Heart left ventricle (tissue), 16 donors: ENCODE data around the gene SLC2A14. TPM values are rescaled to one million over a fixed set of nuclear protein-coding genes. Genes with fewer than 3 reads are reported as not detected.

Source experiments
- ATAC-seq, 4 donors: fragments of 200-7000 bp; cut with Tn5 transposase; one replicate each; pipeline ENCODE4 v1.9.1; 2020 to 2022; ENCODE audit warnings: moderate library complexity in 4 of 4, mild to moderate bottlenecking in 3 of 4, moderate number of reproducible peaks in 1 of 4
- DNase-seq, 5 donors: peaks; one replicate each; pipeline ENCODE4 v3.0.0-alpha.2; 2020
- H3K27ac ChIP-seq, 12 donors: fragments of 200-600 bp; sonication (generic) in 4 of 12; one replicate each; pipeline versions ENCODE4 v1.5.0 to v1.8.0; 2016 to 2022; ENCODE audit warnings: mild to moderate bottlenecking in 2 of 12
- H3K27me3 ChIP-seq, 9 donors: fragments of 200-600 bp; sonication (generic) in 2 of 9; one replicate each; pipeline versions ENCODE4 v1.5.1 to v1.8.0; 2016 to 2022; ENCODE audit warnings: mild to moderate bottlenecking in 3 of 9
- H3K36me3 ChIP-seq, 9 donors: fragments of 200-600 bp; sonication (generic) in 2 of 9; one replicate each; pipeline versions ENCODE4 v1.5.0 to v1.8.0; 2018 to 2022; ENCODE audit warnings: mild to moderate bottlenecking in 2 of 9
- H3K4me1 ChIP-seq, 12 donors: fragments of 200-600 bp; sonication (generic) in 4 of 12; one replicate each; pipeline versions ENCODE4 v1.5.0 to v1.8.0; 2016 to 2022; ENCODE audit warnings: mild to moderate bottlenecking in 3 of 12
- H3K4me3 ChIP-seq, 12 donors: fragments of 200-600 bp; sonication (generic) in 4 of 12; one replicate each; pipeline versions ENCODE4 v1.5.0 to v1.8.0; 2017 to 2022; ENCODE audit warnings: mild to moderate bottlenecking in 9 of 12, moderate library complexity in 4 of 12
- H3K9me3 ChIP-seq, 12 donors: fragments of 200-600 bp; sonication (generic) in 4 of 12; one replicate each; pipeline versions ENCODE4 v1.5.0 to v1.8.0; 2016 to 2022; ENCODE audit warnings: mild to moderate bottlenecking in 1 of 12
- POLR2A ChIP-seq, 2 donors: fragments of 450-650 bp; IDR thresholded peaks; one replicate each; pipeline ENCODE4 v1.6.1; 2017; ENCODE audit warnings: antibody characterized with exemption in 2 of 2, mild to moderate bottlenecking in 2 of 2, moderate library complexity in 2 of 2
- WGBS, 4 donors: extraction: QIAGEN DNeasy Blood & Tissue Kit in 2 of 4; methylation state at CpG; one replicate each; pipeline versions ENCODE4 v1.1.5 to v1.1.7; 2013 to 2018; 5-methylcytosine and 5-hydroxymethylcytosine counted together
- intact Hi-C, 10 donors: fragments of 100-400 bp; cut with DNase I; formaldehyde crosslinking; loops; one replicate each; pipeline versions ENCODE4 v1.11.1 to v1.14.2; 2022
- polyA plus RNA-seq, 2 donors: library from polyadenylated mRNA; stranded (reverse); fragments of 200-250 nt; gene quantifications; one replicate each; pipeline ENCODE4 v1.2.3, GENCODE V29; 2013
- total RNA-seq, 9 donors: library from RNA; depleted of rRNA in 2 of 9; stranded (reverse); fragments of >200 nt in 2 of 9; fragmentation: NEBNext Ultra II Directional in 3 of 9; extraction: Animal tissue kit (Norgen Biotek cat#: 25700) in 3 of 9; gene quantifications; one replicate each; pipeline versions ENCODE4 v1.1.0 to v1.2.4, GENCODE V29; 2016 to 2023
- TF ChIP-seq, protein P1 (sequence below), 12 donors: fragments of 200-600 bp; sonication (generic) in 4 of 12; IDR thresholded peaks; one replicate each; pipeline versions ENCODE4 v1.5.0 to v1.8.0; 2018 to 2022; ENCODE audit warnings: antibody characterized with exemption in 12 of 12, mild to moderate bottlenecking in 5 of 12
- donor health status: ischemic (EF 13 %, LVEDD 7.1; RV severe dilation, severe dysfunction).
- donor health status: healthy with polysubstance abuse.
- donor health status: DM: no; HTN: yes; CAD: no.
- donor health status: DM: no; HTN: no; CAD: no.
- donor health status: ischemic (EF 25% LVEDD 6.9; RV normal size, moderate dysfunction).
- donor health status: ischemic (EF 25% LVEDD 5.7; RV mildly dilated, moderate dysfunction).
- donor health status: healthy.
- donor health status: DM: yes; HTN: yes; CAD: no.
- donor health status: ischemic (EF 35%, LVEDD 5.7; RV mildly dilated, moderate dysfunction).
- donor health status: nonischemic (EF 11% LVEDD 7.7; RV severe dilation, severe dysfunction).
- donor health status: DM: yes; HTN: yes; CAD: no.
- donor health status: PGD.
- donor health status: ischemic (EF 29% LVEDD 5.4; RV normal size, mild dysfunction).
- donor health status: nonischemic (EF 23%, LVEDD 6.1; RV moderate dilation, normal function).

SLC2A14 gene
- total and polyA plus RNA-seq, 11 donors, result 0.35 to 1.0 (median 0.56) TPM; not detected in 8

DNA sequence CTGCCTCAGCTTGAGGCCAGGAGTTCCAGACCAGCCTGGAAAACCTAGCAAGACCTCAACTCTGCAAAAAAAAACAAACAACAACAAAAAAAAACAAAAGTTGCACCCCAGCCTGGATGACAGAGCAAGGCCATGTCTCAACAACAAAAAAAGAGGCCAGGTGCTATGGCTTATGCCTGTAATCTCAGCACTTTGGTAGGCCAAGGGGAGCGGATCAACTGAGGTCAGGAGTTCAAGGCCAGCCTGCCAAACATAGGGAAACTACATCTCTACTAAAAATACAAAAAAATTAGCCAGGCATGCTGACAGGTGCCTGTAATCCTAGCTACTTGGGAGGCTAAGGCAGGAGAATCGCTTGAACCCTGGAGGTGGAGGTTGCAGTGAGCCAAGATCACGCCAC lies 6.5 kb upstream of the SLC2A14 start:
- no peaks in the 10 kb centered on the region for H3K9me3 ChIP-seq
- H3K36me3 ChIP-seq, result no peaks in the 10 kb centered on the region
- no peak overlapping the region for H3K4me3 ChIP-seq
- H3K27ac ChIP-seq, result no peak overlapping the region
- peaks cover 0 to under 1% (median 0%) of the 10 kb centered on the region in 12 donors for H3K4me1 ChIP-seq
- WGBS, 4 donors, result 84 to 93% (median 90%) methylated on average over 3 of the region's 3 CpGs
- peaks cover 0 to 2% (median 0%) of the 10 kb centered on the region in 9 donors for H3K27me3 ChIP-seq
- TF ChIP-seq, protein P1, sequence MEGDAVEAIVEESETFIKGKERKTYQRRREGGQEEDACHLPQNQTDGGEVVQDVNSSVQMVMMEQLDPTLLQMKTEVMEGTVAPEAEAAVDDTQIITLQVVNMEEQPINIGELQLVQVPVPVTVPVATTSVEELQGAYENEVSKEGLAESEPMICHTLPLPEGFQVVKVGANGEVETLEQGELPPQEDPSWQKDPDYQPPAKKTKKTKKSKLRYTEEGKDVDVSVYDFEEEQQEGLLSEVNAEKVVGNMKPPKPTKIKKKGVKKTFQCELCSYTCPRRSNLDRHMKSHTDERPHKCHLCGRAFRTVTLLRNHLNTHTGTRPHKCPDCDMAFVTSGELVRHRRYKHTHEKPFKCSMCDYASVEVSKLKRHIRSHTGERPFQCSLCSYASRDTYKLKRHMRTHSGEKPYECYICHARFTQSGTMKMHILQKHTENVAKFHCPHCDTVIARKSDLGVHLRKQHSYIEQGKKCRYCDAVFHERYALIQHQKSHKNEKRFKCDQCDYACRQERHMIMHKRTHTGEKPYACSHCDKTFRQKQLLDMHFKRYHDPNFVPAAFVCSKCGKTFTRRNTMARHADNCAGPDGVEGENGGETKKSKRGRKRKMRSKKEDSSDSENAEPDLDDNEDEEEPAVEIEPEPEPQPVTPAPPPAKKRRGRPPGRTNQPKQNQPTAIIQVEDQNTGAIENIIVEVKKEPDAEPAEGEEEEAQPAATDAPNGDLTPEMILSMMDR (IDR thresholded peaks at IDR 0.05), result no peak
- TF ChIP-seq POLR2A (IDR thresholded peaks at IDR 0.05), result no peak
- DNase-seq, result no peak
- ATAC-seq, result no peak
- intact Hi-C loops, result no loop called here

DNA sequence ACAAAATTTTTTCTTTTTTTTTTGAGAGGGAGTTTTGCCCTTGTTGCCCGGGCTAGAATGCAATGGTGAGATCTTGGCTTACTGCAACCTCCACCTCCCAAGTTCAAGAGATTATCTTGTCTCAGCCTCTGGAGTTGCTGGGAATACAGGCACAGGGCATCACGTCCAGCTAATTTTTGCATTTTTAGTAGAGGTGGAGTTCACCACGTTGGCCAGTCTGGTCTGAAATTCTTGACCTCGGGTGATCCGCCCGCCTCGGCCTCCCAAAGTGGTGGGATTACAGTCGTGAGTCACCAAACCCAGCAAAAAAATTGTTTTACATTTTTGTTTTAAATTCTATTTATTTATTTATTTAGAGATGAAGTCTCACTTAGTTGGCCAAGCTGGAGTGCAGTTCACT lies 4.7 kb upstream of the SLC2A14 start:
- Histone ChIP-seq H3K4me1 (peaks cover 0 to 7% (median 0%) of the 10 kb centered on the region in 12 donors), H3K27ac (no peak overlapping the region), H3K4me3 (no peak overlapping the region), H3K9me3 (no peaks in the 10 kb centered on the region), H3K27me3 (peaks cover 3 to 21% (median 12%) of the 10 kb centered on the region in 9 donors), H3K36me3 (no peaks in the 10 kb centered on the region)
- DNase-seq, result no peak
- ATAC-seq, result no peak
- WGBS, 4 donors, result 77 to 87% (median 82%) methylated on average over 8 of the region's 8 CpGs
- TF ChIP-seq, protein P1 (IDR thresholded peaks at IDR 0.05), result no peak
- no peak for TF ChIP-seq POLR2A (IDR thresholded peaks at IDR 0.05)
- intact Hi-C loops, result no loop called here

DNA sequence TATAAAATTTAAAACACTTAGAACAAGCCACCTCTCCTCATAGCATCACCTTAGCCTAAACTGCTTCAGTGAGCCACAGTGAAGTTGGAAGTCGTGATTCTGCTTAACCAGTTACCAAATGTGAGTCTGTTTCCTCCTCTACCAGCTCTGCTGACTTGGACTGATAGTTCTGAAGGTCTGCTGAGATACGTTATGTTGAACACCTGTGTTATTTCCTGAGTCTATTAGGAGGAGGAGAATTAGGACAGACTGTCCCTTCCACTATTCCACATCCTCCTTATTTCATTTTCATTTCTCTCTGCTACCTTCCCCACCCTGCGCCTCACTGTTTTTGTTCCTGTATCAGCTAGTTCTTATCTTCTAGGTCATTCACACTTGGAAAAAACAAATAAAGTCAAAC lies 2.4 kb downstream of the SLC2A14 start:
- no peaks in the 10 kb centered on the region for H3K9me3 ChIP-seq
- intact Hi-C loops, result no loop called here
- peaks cover 0 to 7% (median 0%) of the 10 kb centered on the region in 12 donors for H3K4me1 ChIP-seq
- no peak overlapping the region for H3K27ac ChIP-seq
- ATAC-seq, result no peak
- H3K27me3 ChIP-seq, result peaks cover 6 to 47% (median 23%) of the 10 kb centered on the region in 9 donors
- H3K36me3 ChIP-seq, result no peaks in the 10 kb centered on the region
- no peak overlapping the region for H3K4me3 ChIP-seq
- WGBS, 4 donors, result 46 to 55% (median 51%) methylated on average over 3 of the region's 3 CpGs
- no peak for DNase-seq
- TF ChIP-seq, protein P1 (IDR thresholded peaks at IDR 0.05), result no peak
- no peak for TF ChIP-seq POLR2A (IDR thresholded peaks at IDR 0.05)

DNA sequence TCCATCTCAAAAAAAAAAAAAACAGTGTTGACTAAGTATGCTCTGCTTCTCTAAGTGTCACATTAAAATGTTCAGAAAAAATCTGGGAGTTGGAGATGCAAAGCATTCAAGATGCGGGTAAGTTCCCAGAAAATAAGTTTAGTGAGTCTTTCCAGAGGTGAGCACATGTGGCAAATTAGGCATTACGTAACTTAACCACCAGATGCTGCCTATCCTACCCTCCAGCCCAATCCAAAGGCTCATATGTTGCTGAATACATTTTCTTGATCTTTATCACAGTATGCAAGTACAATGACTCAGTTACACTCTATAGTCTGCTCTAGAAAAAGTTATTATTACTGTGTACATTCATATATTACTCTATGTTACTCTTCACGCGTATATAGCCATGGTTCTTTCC lies 3.6 kb downstream of the SLC2A14 start:
- Histone ChIP-seq H3K27me3 (peaks cover 6 to 43% (median 23%) of the 10 kb centered on the region in 9 donors), H3K9me3 (no peaks in the 10 kb centered on the region), H3K4me1 (peaks cover 0 to 7% (median 0%) of the 10 kb centered on the region in 12 donors), H3K36me3 (no peaks in the 10 kb centered on the region), H3K27ac (no peak overlapping the region), H3K4me3 (no peak overlapping the region)
- DNase-seq (no peak), ATAC-seq (no peak)
- intact Hi-C loops, result no loop called here
- WGBS, 4 donors, result 92 to 96% (median 95%) methylated on average over 4 of the region's 4 CpGs
- TF ChIP-seq, protein P1 (IDR thresholded peaks at IDR 0.05), result no peak
